ENCODE results near the gene NSMCE1. TPM values are rescaled to one million over a fixed set of nuclear protein-coding genes. Genes with fewer than 3 reads are reported as not detected.
"Not testable (repeated sequence)": the region's sequence is repeated elsewhere in the genome, so short reads cannot be mapped to it uniquely, and the experiment has no call there.

The NSMCE1 gene
- total RNA-seq, 1 donor from 2014 or later = 61.0 TPM

DNA sequence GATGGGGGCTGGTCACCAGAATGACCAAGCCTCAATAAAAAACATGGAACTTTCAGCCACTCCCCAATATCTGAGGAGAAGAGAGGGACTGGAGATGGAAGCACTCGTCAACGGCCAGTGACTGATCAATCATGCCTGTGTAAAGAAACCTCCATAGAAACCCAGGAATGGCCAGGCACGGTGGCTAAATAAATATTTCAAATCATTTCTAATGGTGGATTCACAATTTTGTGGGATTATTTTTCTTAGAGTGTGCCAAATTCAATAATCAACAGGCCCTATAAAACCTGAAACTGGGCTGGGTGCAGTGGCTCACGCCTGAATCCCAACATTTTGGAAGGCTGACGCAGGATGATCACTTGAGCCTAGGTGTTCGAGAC is 16.4 kb downstream of the NSMCE1 start:
- H3K27me3 Mint-ChIP-seq = no peaks in the 10 kb centered on the region
- H3K4me3 Mint-ChIP-seq = peak overlapping the region; percentile 48
- ATAC-seq (ENCODE audit: low read depth) (no peak), DNase-seq (no peak)
- POLR2A ChIA-PET = interaction anchor here (1.5 to 5.5 kb wide), 3 partner anchors 10 to 16 kb away, joined by 3 to 52 read pairs (median 18); partner anchors contain the start of gene NSMCE1
- H3K4me1 Mint-ChIP-seq = peaks cover 69% of the 10 kb centered on the region
- H3K27ac Mint-ChIP-seq = peak overlapping the region; percentile 54
- CTCF ChIA-PET = interaction anchor here (4.0 kb wide), 1 partner anchor 17 kb away, joined by 14 read pairs; no protein-coding TSS in a partner anchor
- TF ChIP-seq, protein P1, sequence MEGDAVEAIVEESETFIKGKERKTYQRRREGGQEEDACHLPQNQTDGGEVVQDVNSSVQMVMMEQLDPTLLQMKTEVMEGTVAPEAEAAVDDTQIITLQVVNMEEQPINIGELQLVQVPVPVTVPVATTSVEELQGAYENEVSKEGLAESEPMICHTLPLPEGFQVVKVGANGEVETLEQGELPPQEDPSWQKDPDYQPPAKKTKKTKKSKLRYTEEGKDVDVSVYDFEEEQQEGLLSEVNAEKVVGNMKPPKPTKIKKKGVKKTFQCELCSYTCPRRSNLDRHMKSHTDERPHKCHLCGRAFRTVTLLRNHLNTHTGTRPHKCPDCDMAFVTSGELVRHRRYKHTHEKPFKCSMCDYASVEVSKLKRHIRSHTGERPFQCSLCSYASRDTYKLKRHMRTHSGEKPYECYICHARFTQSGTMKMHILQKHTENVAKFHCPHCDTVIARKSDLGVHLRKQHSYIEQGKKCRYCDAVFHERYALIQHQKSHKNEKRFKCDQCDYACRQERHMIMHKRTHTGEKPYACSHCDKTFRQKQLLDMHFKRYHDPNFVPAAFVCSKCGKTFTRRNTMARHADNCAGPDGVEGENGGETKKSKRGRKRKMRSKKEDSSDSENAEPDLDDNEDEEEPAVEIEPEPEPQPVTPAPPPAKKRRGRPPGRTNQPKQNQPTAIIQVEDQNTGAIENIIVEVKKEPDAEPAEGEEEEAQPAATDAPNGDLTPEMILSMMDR (IDR thresholded peaks at IDR 0.05) = no peak
- peaks cover 64% of the 10 kb centered on the region for H3K36me3 Mint-ChIP-seq (ENCODE audit: low read depth)
- H3K9me3 Mint-ChIP-seq = peaks cover 2% of the 10 kb centered on the region
- intact Hi-C loops (cut with micrococcal nuclease) = loop anchor here (5.0 kb wide), 1 partner anchor 65 kb away; no protein-coding TSS in a partner anchor

DNA sequence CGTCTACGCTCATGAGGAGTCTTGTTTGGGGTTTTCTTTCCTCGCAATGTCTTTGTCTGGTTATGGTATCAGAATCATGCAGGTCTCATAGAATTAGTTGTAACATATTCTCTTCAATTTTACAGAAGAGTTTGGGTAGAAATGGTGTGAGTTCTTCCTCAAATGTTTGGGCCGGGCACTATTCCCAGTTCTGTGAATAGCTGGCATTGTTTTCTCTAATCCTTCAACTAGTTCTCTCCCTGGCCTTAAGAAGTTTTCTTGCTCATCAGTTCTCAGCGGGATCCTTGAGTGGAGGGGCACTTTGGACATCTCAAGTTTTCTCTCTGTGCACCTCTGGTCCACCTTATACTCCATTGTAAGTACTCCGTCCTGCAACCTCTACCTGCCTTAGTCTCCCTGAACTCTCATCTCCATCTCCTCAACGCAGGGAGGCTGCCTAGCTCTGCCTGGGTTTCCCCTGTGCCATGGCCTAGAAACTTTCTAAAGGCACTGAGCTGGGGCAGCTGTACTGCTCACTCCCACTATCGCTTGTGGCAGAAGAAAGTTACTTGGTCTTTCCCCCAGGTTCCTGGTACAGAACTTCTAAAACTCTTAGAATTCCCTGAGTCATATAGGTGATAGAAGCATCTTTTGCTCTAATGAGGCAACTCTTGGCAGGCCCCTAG is 16.9 kb downstream of the NSMCE1 start:
- Mint-ChIP-seq H3K4me3 (peak overlapping the region; percentile 48), H3K4me1 (peaks cover 74% of the 10 kb centered on the region), H3K36me3 (ENCODE audit: low read depth) (peaks cover 64% of the 10 kb centered on the region), H3K27ac (peak overlapping the region; percentile 54), H3K27me3 (no peaks in the 10 kb centered on the region), H3K9me3 (peaks cover 5% of the 10 kb centered on the region)
- ChIA-PET CTCF (interaction anchor here (4.0 kb wide), 1 partner anchor 17 kb away, joined by 14 read pairs; no protein-coding TSS in a partner anchor), POLR2A (interaction anchor here (0.9 to 5.5 kb wide), 4 partner anchors 9 to 95 kb away, joined by 3 to 52 read pairs (median 3); partner anchors contain the start of gene KDM8)
- no peak for ATAC-seq (ENCODE audit: low read depth)
- no peak for DNase-seq
- TF ChIP-seq, protein P1 (IDR thresholded peaks at IDR 0.05) = no peak
- intact Hi-C loops (cut with micrococcal nuclease) = loop anchor here (5.0 kb wide), 1 partner anchor 66 kb away; no protein-coding TSS in a partner anchor

DNA sequence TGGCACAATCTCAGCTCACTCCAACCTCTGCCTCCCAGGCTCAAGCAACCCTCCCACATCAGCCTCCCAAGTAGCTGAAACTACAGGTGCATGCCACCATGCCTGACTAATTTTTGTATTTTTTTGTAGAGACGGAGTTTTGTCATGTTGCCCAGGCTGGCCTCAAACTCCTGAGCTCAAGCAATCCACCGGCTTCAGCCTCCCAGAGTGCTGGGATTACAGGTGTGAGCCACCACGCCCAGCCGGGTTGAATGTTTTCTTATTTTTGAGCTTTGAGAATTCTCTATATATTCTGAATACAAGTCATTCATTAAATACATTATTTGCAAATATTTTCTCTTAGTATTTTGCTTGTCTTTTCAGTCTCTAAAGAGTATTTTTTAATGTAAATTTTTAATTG is 19.7 kb downstream of the NSMCE1 start:
- H3K27ac Mint-ChIP-seq = peak overlapping the region; percentile 24
- ChIA-PET POLR2A (interaction anchor here (0.6 to 1.1 kb wide), 3 partner anchors 13 to 69 kb away, joined by 3 read pairs; no protein-coding TSS in a partner anchor), CTCF (interaction anchor here (1.2 to 4.0 kb wide), 2 partner anchors 12 to 14 kb away, joined by 3 to 14 read pairs; no protein-coding TSS in a partner anchor)
- H3K27me3 Mint-ChIP-seq; ATAC-seq (ENCODE audit: low read depth); H3K4me3 Mint-ChIP-seq; H3K9me3 Mint-ChIP-seq; DNase-seq; intact Hi-C loops (cut with micrococcal nuclease): not testable (repeated sequence)
- H3K36me3 Mint-ChIP-seq (ENCODE audit: low read depth) = peaks cover 51% of the 10 kb centered on the region
- H3K4me1 Mint-ChIP-seq = peaks cover 66% of the 10 kb centered on the region

DNA sequence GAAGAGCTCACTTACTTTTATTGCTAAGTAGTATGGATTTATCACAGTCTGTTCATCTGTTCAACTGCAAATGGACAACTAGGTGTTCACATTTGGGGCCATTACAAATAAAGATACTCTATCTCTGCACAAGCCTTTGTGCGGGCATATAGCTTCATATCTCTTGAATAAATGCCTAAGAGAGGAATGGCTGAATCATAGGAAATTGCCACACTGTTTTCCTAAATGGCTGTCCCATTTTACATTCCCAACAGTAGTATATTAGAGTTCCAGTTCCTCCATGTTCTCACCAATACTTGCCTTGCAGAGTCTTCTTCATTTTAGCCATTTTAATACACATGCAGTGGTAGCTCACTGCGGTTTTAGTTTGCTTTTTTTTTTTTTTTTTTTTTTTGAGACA is 20.5 kb downstream of the NSMCE1 start:
- POLR2A ChIA-PET = interaction anchor here (0.6 to 0.7 kb wide), 2 partner anchors 40 to 62 kb away, joined by 3 read pairs; no protein-coding TSS in a partner anchor
- peaks cover 66% of the 10 kb centered on the region for H3K4me1 Mint-ChIP-seq
- no peak overlapping the region for H3K27ac Mint-ChIP-seq
- ATAC-seq (ENCODE audit: low read depth) (no peak), DNase-seq (no peak)
- peaks cover 5% of the 10 kb centered on the region for H3K9me3 Mint-ChIP-seq
- H3K36me3 Mint-ChIP-seq (ENCODE audit: low read depth) = peaks cover 45% of the 10 kb centered on the region
- TF ChIP-seq, protein P1 (IDR thresholded peaks at IDR 0.05) = no peak
- intact Hi-C loops (cut with micrococcal nuclease) = no loop called here
- H3K4me3 Mint-ChIP-seq = no peak overlapping the region
- CTCF ChIA-PET = interaction anchor here (4.0 kb wide), 1 partner anchor 13 kb away, joined by 14 read pairs; no protein-coding TSS in a partner anchor
- H3K27me3 Mint-ChIP-seq = no peaks in the 10 kb centered on the region

DNA sequence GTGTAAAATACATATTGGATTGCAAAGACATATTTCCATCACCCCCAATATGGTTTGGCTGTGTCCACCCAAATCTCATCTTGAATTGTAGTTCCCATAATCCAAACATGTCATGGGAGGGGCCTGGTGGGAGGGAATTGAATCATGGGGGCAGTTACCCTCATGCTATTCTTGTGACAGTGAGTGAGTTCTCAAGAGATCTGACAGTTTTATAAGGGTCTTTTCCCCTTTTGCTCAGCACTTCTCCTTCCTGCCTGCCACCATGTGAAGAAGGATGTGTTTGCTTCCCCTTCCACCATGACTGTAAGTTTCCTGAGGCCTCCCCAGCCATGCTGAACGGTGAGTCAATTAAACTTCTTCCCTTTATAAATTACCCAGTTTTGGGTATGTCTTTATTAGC is 21.5 kb downstream of the NSMCE1 start:
- CTCF ChIA-PET = interaction anchor here (0.6 to 1.2 kb wide), 2 partner anchors 12 to 213 kb away, joined by 3 to 4 read pairs; no protein-coding TSS in a partner anchor

DNA sequence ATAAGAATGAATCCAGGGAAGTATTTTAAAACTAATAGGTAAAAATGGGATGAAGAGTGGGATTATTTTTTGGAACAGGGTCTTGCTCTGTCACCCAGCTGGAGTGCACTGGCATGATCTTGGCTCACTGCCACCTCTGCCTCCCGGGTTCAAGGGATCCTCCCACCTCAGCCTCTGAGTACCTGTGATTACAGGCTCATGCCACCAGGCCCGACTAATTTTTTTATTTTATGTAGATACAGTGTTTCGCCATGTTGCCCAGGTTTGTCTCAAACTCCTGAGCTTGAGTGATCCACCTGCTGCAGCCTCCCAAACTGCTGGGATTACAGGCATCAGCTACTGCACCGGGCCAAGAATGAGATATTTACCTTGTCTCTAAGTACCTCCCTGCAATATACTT is 22.1 kb downstream of the NSMCE1 start:
- intact Hi-C loops (cut with micrococcal nuclease) = no loop called here
- ATAC-seq (ENCODE audit: low read depth) (no peak), DNase-seq (no peak)
- ChIA-PET CTCF (interaction anchor here (1.2 kb wide), 1 partner anchor 12 kb away, joined by 4 read pairs; no protein-coding TSS in a partner anchor), POLR2A (no interaction called here)
- Mint-ChIP-seq H3K4me3 (no peak overlapping the region), H3K27ac (no peak overlapping the region), H3K4me1 (peaks cover 63% of the 10 kb centered on the region), H3K36me3 (ENCODE audit: low read depth) (peaks cover 41% of the 10 kb centered on the region), H3K27me3 (no peaks in the 10 kb centered on the region), H3K9me3 (peaks cover 5% of the 10 kb centered on the region)
- TF ChIP-seq, protein P1 (IDR thresholded peaks at IDR 0.05) = no peak

More for the DNA sequence above, 21.5 kb downstream of the NSMCE1 start:
- peaks cover 68% of the 10 kb centered on the region for H3K4me1 Mint-ChIP-seq
- ATAC-seq (ENCODE audit: low read depth) = peak; percentile 15
- H3K27ac Mint-ChIP-seq = peak overlapping the region; percentile 80
- DNase-seq; H3K27me3 Mint-ChIP-seq; H3K9me3 Mint-ChIP-seq; intact Hi-C loops (cut with micrococcal nuclease); POLR2A ChIA-PET: not testable (repeated sequence)
- peak overlapping the region; percentile 44 for H3K4me3 Mint-ChIP-seq
- peaks cover 41% of the 10 kb centered on the region for H3K36me3 Mint-ChIP-seq (ENCODE audit: low read depth)
